B cell (primary cell): ENCODE results near the gene SGCD. TPM values are rescaled to one million over a fixed set of nuclear protein-coding genes. Genes with fewer than 3 reads are reported as not detected.

Experiments
- ATAC-seq: fragments of 200-7000 bp; cut with Tn5 transposase; one replicate; pipeline ENCODE4 v1.10.0; 2021; ENCODE audit warnings: low read depth, mild to moderate bottlenecking, moderate number of reproducible peaks, moderate library complexity
- CTCF ChIA-PET: fragments of 350-600 bp; sonication (Branson Sonifier 250); formaldehyde crosslinking; loops from one replicate; lab custom pipeline; 2021; ENCODE audit warnings: antibody characterized with exemption, inconsistent platforms; lab: Charles Lee
- POLR2A ChIA-PET: fragments of 350-600 bp; sonication (Branson Sonifier 250); formaldehyde crosslinking; loops from one replicate; lab custom pipeline; 2021; ENCODE audit warnings: antibody characterized with exemption; lab: Charles Lee
- DNase-seq: peaks from one replicate; pipeline ENCODE4 v3.0.0; 2013
- H2AFZ ChIP-seq: 2 replicates; pipeline ENCODE4 v1.6.1; 2012; ENCODE audit warnings: mild to moderate bottlenecking, low read depth, low read length; ENCODE audit not compliant: insufficient read depth, poor library complexity, severe bottlenecking
- H3K27ac ChIP-seq, 2 donors: 1 replicate in 1 of 2; 2 replicates in 1 of 2; pipeline ENCODE4 v1.5.1; 2012 to 2013; ENCODE audit warnings: low read length in 2 of 2, mild to moderate bottlenecking in 2 of 2, moderate library complexity in 1 of 2
- H3K27me3 ChIP-seq, 4 experiments: fragments of 200-600 bp in 1 of 4; sonication (generic) in 1 of 4; replicated peaks in 1 of 4; 1 replicate in 2 of 4; 2 replicates in 2 of 4; pipeline versions ENCODE4 v1.6.1 to v1.7.0; 2013 to 2016; ENCODE audit warnings: low read length in 3 of 4, mild to moderate bottlenecking in 2 of 4, mixed read lengths in 1 of 4, moderate library complexity in 1 of 4; ENCODE audit not compliant: insufficient read depth in 4 of 4, control insufficient read depth in 3 of 4; ENCODE audit errors: control extremely low read depth in 1 of 4
- H3K36me3 ChIP-seq, 2 experiments: replicated peaks in 1 of 2; 1 replicate in 1 of 2; 2 replicates in 1 of 2; pipeline versions ENCODE4 v1.6.1 to v1.7.1; 2013; ENCODE audit warnings: low read length in 1 of 2; ENCODE audit not compliant: insufficient read depth in 2 of 2, control insufficient read depth in 1 of 2; ENCODE audit errors: control extremely low read depth in 1 of 2, extremely low read depth in 1 of 2
- H3K4me1 ChIP-seq, 2 donors: fragments of 200-600 bp in 1 of 2; sonication (generic) in 1 of 2; 1 replicate in 1 of 2; 2 replicates in 1 of 2; pipeline versions ENCODE4 v1.5.1 to v1.6.1; 2013 to 2017; ENCODE audit warnings: low read length in 2 of 2; ENCODE audit not compliant: control insufficient read depth in 2 of 2, insufficient read depth in 2 of 2
- H3K4me2 ChIP-seq: replicated peaks from 2 replicates; pipeline ENCODE3; 2012; ENCODE audit warnings: mild to moderate bottlenecking, low read depth, low read length; ENCODE audit not compliant: poor library complexity, severe bottlenecking
- H3K4me3 ChIP-seq, 5 experiments: fragments of 200-600 bp in 1 of 5; sonication (generic) in 1 of 5; 1 replicate in 3 of 5; 2 replicates in 2 of 5; pipeline versions ENCODE4 v1.5.1 to v1.7.0; 2011 to 2016; ENCODE audit warnings: low read length in 4 of 5, mild to moderate bottlenecking in 4 of 5, low read depth in 2 of 5, control low read depth in 1 of 5, moderate library complexity in 1 of 5; ENCODE audit not compliant: insufficient read depth in 1 of 5; ENCODE audit errors: control extremely low read depth in 1 of 5, extremely low read depth in 1 of 5
- H3K79me2 ChIP-seq: fragments of 200-600 bp; sonication (generic); one replicate; pipeline ENCODE4 v1.6.0; 2016; ENCODE audit warnings: low read length; ENCODE audit not compliant: control insufficient read depth, insufficient read depth
- H3K9ac ChIP-seq: fragments of 200-600 bp; sonication (generic); 2 replicates; pipeline ENCODE4 v1.6.1; 2017; ENCODE audit warnings: mild to moderate bottlenecking, low read length, moderate library complexity
- H3K9me3 ChIP-seq, 3 donors: one replicate each; pipeline versions ENCODE4 v1.6.1 to v1.7.1; 2013; ENCODE audit warnings: low read length in 2 of 3; ENCODE audit not compliant: control insufficient read depth in 2 of 3, insufficient read depth in 1 of 3; ENCODE audit errors: control extremely low read depth in 1 of 3
- H4K20me1 ChIP-seq: 2 replicates; pipeline ENCODE4 v1.6.0; 2012; ENCODE audit warnings: mild to moderate bottlenecking, low read length; ENCODE audit not compliant: insufficient read depth, control insufficient read depth, poor library complexity, severe bottlenecking
- H3K27ac Mint-ChIP-seq: one replicate; pipeline ENCODE4 v1.8.0; 2021; ENCODE audit warnings: mixed read lengths
- H3K27me3 Mint-ChIP-seq: one replicate; pipeline ENCODE4 v1.8.0; 2021; ENCODE audit warnings: mixed read lengths
- H3K4me1 Mint-ChIP-seq: one replicate; pipeline ENCODE4 v1.8.0; 2021; ENCODE audit warnings: mixed read lengths
- H3K4me3 Mint-ChIP-seq: one replicate; pipeline ENCODE4 v1.8.0; 2021; ENCODE audit warnings: mixed read lengths
- H3K9me3 Mint-ChIP-seq: one replicate; pipeline ENCODE4 v1.8.0; 2022; ENCODE audit warnings: mixed read lengths; ENCODE audit not compliant: insufficient read depth
- CTCF ChIP-seq: fragments of 200-600 bp; IDR thresholded peaks from one replicate; pipeline ENCODE4 v1.8.0; 2022; ENCODE audit warnings: antibody characterized with exemption, mild to moderate bottlenecking
- EZH2 ChIP-seq: IDR thresholded peaks from 2 replicates; pipeline ENCODE4 v1.6.1; 2012; ENCODE audit warnings: borderline replicate concordance, low read depth, mild to moderate bottlenecking, moderate library complexity, low read length; ENCODE audit not compliant: insufficient read depth, poor library complexity, severe bottlenecking
- WGBS: methylation state at CpG from one replicate; pipeline ENCODE4 v1.1.5; 2013; ENCODE audit warnings: missing lambda C conversion rate; ENCODE audit not compliant: insufficient coverage; 5-methylcytosine and 5-hydroxymethylcytosine counted together
- intact Hi-C: fragments of 100-400 bp; cut with micrococcal nuclease; formaldehyde crosslinking; loops from one replicate; pipeline ENCODE4 v1.10.0; 2022
- polyA plus RNA-seq: library from polyadenylated mRNA; depleted of rRNA; stranded (reverse); fragments of >200 nt; gene quantifications from 2 replicates; pipeline ENCODE4 v1.2.3, GENCODE V29; 2012
- total RNA-seq, 2 donors: library from RNA; stranded (reverse); fragments of 120-200 nt in 1 of 2; gene quantifications; 1 replicate in 1 of 2; 2 replicates in 1 of 2; pipeline versions ENCODE4 v1.2.3 to v1.2.4, GENCODE V29; 2013 to 2022

Gene SGCD
- total and polyA plus RNA-seq, 2 donors (not counting 1 experiment from before 2014, with no cell fraction given), result not detected

GRCh38 chr5:156716591-156717380 is 389.8 kb downstream of the SGCD start:
- WGBS, result 90% methylated on average over 2 of the region's 4 CpGs
- Histone ChIP-seq H3K4me2 (no peak overlapping the region), H2AFZ (no peak overlapping the region), H3K4me3 (no peak overlapping the region), H3K36me3 (no peaks in the 10 kb centered on the region), H3K9ac (no peak overlapping the region), H3K4me1 (no peaks in the 10 kb centered on the region), H4K20me1 (no peaks in the 10 kb centered on the region), H3K27ac (no peak overlapping the region), H3K9me3 (no peaks in the 10 kb centered on the region), H3K79me2 (no peaks in the 10 kb centered on the region), H3K27me3 (peaks cover 0 to 2% (median 0%) of the 10 kb centered on the region in 4 experiments)
- Mint-ChIP-seq H3K27me3 (peaks cover 20% of the 10 kb centered on the region), H3K4me1 (no peaks in the 10 kb centered on the region), H3K4me3 (no peak overlapping the region), H3K9me3 (no peaks in the 10 kb centered on the region), H3K27ac (no peak overlapping the region)
- ChIA-PET CTCF (no interaction called here), POLR2A (no interaction called here)
- intact Hi-C loops, result no loop called here
- no peak for DNase-seq
- ATAC-seq, result no peak
- TF ChIP-seq CTCF (no peak), EZH2 (no peak)

GRCh38 chr5:156718985-156719384 is 392.0 kb downstream of the SGCD start:
- no CpG with 5 or more reads among the region's 1 CpG for WGBS

More at GRCh38 chr5:156718985-156719384, 392.0 kb downstream of the SGCD start:
- Histone ChIP-seq H3K27me3 (peaks cover 0 to 2% (median 0%) of the 10 kb centered on the region in 4 experiments), H3K27ac (no peak overlapping the region), H3K79me2 (no peaks in the 10 kb centered on the region), H3K9me3 (no peaks in the 10 kb centered on the region), H4K20me1 (no peaks in the 10 kb centered on the region), H3K4me2 (no peak overlapping the region), H3K4me3 (no peak overlapping the region), H3K9ac (no peak overlapping the region), H3K36me3 (no peaks in the 10 kb centered on the region), H2AFZ (no peak overlapping the region), H3K4me1 (no peaks in the 10 kb centered on the region)
- ChIA-PET POLR2A (no interaction called here), CTCF (no interaction called here)
- no peaks in the 10 kb centered on the region for H3K9me3 Mint-ChIP-seq
- H3K4me1 Mint-ChIP-seq, result no peaks in the 10 kb centered on the region
- no peak overlapping the region for H3K27ac Mint-ChIP-seq
- TF ChIP-seq CTCF (no peak), EZH2 (no peak)
- no peak for DNase-seq
- H3K4me3 Mint-ChIP-seq, result no peak overlapping the region
- peaks cover 15% of the 10 kb centered on the region for H3K27me3 Mint-ChIP-seq
- intact Hi-C loops, result no loop called here
- ATAC-seq, result no peak
